Measurements from ENCODE around the gene PHKA2. TPM values are rescaled to one million over a fixed set of nuclear protein-coding genes. Genes with fewer than 3 reads are reported as not detected.

PHKA2 gene
- total RNA-seq, 1 donor from 2014 or later = 18.4 TPM

DNA sequence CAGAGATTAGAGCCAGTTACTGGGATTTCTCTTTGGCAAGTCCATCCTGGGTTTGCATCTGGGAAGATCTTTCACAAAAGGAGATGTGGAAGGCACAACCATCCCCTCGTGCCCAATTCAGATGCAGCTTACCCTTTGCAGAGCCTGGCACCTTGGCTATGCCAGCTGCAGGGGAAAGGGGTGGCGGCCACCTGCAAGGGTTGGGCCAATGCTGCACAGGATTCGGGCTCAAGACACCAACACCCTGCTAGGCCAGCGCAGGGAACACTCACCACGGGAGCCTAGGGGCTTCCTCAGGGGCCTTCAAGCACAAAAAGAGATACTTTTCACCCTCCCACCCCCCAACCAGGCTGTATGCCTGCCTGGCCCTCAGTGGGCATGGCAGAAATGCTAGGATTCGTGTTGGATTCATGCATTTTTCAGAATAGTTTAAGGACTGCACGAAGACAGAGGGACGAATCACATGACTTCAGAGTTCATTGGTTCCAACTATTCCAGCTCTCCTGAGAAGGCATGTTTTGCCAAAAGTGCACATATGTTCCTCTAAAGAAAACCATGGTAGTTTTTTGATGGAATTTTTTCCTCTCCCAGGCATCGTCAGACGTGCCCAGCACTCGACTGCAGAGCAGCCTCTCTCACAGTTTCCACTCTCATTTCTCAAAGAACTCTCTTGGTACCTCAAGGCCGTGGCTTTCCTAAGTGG is 94.4 kb downstream of the PHKA2 start:
- DNase-seq = no peak

DNA sequence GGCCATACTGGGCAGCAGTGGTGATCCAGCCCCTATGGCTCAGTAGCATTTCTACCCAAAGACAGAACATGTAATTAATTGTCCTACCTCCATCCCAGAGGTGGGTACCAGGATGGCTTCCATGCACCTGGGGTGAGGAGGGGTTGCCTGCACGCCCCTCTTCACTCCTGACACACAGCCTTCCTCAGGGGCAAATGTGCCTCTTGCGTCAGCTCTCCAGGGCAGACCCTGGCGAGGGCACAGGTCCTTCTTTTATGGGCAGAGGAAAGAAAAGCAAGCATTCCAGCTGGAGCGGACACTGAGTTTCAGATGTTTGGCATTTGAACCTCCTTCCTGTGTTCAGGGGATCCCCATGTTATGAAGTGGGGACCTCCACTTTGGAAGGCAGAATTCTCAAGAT is 95.6 kb downstream of the PHKA2 start:
- no peak for DNase-seq

DNA sequence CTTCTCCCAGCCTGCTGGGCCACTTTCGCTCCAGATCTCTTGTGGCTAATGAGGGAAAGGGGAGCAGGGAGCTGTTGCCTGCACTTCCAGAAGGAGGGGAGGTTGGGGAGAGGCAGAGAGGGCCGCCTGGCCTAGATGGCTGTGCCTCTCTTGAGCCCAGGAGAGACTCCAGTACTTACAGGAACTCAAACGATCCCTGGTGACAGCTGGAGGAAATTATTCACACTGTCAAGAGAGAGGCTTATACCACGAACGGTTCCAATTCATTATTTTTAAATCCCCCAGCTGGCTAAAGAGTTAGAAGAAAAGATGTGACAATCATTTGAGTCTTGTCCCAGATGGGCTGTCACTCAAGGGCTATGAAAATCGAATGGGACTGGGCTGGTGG is 96.1 kb downstream of the PHKA2 start:
- DNase-seq = no peak

- DNase-seq = no peak
Observed at GRCh38 chrX:18887177-18887824, 96.6 kb downstream of the PHKA2 start.

DNA sequence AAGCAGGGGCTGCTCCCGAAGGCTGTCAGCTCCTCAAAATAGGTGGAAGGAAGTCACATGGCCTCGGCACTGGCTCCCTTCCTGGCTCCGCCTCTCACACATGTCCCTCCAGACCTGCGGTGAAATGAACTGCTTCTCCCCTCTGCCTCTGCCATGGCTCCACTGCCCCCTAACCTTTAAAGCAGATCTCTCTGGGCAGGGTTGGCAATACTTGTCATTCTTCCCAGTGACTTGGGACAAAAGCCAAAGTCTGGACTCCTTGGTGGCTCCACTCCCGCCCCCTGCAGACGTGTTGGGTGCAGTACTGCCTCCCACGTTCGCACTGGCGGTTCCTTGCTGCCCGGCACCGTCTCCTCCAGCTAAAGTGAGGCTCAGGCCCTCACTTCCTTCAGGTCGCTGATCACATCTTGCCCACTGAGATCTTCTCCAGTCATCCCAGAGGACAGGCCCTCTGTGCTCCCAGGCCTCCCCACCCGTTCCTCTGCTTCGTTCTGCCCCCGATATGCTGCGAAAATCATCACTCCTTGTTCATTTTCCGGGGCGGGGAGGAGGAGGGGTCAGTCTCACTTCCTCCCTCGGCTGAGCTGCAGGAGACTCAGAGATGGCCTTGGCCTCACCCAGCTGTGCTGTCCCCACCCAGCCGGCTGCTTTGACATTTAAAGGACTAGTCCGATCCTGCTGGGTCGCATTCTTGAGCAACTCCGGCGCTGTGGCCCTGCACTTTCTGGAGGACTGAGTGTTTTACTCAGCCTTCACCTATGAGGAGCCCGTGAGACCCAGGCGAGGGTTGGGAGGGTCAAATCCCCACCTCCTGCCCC is 97.4 kb downstream of the PHKA2 start:
- DNase-seq = peak; percentile 37

DNA sequence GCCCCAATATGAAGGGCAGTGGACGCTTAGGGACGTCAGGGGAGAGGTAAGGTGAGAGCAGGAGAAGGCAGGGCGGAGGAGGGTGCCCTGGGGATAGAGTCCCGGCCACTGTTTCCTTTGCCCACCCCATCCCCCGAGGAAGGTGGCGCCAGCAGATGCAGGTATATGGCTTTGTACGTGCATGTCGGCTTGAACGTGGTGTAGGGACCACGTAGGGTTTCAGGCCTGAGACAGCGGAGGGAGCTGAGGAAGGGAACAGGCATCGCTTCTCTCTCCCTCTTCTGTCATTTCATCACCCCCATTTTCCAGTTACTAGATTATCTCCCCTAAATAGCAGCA is 97.9 kb downstream of the PHKA2 start:
- no peak for DNase-seq

- no peak for DNase-seq
Observed at GRCh38 chrX:18885328-18886004, 98.4 kb downstream of the PHKA2 start.

DNA sequence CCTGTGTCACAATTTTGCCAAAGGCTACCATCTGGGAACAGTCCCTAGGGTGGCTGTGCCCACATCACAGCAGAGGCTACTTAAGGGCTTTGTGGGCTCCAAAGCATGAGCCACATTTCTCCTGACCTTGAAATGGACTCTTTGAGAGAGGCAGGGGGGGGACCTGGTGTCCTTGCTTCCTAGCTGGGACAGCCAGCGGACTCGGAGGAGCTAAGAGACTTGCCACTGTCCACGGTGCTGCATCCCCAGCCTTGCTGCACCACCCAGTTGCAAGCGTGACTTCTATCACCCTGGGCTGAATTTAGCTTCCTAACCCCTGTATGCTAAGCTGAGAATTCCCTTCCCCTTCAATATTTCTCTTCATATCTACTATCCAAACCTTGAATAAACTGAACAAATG is 99.0 kb downstream of the PHKA2 start:
- no peak for DNase-seq

GRCh38 chrX:18883961-18884765 is 99.8 kb downstream of the PHKA2 start:
- no peak for DNase-seq

DNA sequence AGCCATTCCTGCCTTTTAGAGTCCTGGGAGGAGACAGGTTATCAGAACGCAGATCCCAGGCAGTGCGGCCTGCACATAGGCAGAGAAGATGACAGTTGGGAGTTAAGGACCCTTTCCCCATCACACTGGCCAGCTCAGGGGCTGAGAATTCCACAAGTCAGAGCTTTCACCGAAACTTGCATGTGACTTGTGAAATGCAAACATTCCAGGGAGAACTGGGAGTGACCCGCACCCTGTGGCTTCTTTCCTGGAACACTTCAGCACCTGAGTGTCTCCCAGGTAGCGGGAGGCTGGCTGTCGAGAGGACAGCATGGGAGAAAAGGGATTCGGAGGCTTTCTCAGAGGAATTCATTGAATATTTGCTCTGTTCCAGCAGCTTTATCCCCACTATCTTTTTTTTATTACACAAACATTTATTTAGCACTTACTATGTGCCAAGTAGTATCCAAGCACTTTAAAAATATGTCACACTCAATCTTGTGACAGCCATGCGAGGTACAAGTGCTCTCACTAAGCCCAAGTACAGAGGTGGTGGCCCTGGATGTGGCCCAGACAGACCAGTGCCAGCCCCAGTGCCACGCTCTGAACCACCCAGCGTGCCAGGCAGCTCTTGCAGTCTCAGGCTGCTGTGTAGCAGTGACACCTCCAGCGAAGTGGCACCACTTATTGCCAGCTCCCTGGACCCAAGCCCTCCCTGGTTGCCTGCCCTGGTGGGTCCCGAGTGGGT is 100.5 kb downstream of the PHKA2 start:
- DNase-seq = no peak

GRCh38 chrX:18879144-18879543 is 104.8 kb downstream of the PHKA2 start:
- no peak for DNase-seq

DNA sequence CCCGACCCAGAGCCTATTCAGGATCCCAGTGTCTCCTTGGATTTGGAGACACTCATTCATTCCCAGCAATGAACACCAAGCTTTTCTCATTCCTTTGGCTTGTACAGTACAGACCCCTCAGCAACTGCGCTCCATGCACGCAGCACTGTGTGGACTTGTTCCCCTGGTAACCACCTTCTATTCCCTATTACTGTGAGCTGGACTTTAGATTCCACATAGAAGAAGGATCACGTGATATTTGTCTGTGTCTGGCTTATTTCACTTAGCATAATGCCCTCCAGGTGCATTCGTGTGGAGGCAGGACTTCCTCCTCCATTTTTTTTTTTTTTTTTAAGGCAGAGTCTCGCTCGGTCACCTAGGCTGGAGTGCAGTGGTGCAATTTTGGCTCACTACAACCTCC is 106.4 kb downstream of the PHKA2 start:
- DNase-seq = no peak

DNA sequence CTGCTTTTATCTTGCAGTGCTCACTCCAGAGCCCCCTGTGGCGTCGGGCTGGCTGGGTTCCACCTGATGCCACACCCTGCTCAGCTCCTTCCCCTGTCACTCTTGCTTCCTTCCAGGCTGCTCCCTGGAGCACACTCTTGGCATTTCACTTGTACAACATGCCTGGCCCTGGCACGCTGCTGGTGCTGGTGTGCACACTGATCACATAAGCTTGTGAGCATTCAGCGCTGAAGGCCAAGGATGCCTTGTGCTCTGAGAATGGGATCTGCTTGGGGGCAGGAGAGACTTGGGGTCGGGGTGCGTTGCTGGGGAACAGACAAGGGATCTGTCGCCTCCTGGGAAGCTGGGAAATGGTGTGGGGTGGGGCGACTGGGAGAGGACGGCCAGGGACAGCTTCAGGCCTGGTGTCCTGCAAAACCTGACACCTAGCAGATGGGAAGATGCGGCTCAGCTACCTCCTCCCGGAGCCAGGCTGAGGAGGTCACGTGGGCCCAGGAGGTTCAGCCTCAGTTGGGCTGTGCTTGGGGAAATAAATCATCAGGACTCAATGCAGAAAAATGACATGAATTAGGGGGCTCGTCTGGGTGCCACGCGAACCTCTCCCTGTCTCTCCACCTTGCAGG is 108.5 kb downstream of the PHKA2 start:
- no peak for DNase-seq

- no peak for DNase-seq
Observed at GRCh38 chrX:18874560-18875255, 109.2 kb downstream of the PHKA2 start.

- DNase-seq = no peak
Observed at GRCh38 chrX:18873836-18874235, 110.1 kb downstream of the PHKA2 start.

DNA sequence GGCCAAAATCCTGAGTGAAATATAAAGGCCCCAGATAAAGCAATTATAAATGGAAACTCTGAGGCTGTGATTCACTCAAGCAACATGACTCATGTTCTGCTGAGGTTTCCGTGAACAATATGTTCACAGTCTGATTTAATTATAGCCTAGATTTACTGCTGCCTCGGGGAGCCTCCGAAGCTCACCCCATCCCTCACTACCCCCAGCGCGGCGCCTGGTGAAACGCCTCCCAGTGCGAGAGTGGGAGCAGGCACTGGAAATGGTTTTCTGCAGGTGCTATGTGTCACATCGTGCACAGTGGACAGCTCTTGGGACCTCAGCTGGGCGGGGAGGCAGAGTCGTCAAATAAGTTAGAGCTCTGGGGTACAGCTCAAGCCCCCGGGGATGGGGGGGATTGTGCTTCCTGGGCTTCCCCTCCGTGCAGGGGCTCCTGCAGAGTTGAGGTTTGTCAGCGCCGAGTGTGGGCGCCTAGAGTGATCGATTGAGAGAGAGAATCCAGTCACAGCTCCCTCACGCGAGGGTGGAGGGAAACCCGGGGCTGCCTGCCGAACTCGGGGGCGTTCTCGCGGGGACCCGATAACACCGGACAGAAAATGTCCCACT is 110.6 kb downstream of the PHKA2 start:
- peak; percentile 24 for DNase-seq

DNA sequence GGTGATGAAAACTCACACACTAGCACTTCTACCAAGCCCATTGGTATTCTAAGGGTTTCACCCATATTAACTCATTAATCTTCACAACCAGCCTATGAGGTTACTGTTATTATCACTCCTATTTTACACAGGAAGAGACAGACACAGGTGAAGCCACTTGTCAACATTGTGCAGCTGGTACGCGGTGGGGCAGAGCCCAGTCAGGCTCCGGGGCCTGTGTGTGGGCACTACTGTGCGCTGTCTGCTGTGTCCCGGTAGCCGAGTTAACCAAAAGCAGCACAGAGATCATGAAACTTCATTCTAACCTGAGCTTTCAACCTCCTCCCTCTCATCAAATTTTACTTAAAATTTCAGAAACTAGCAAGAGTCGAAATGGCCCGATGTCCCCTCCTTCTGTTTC is 111.3 kb downstream of the PHKA2 start:
- no peak for DNase-seq

DNA sequence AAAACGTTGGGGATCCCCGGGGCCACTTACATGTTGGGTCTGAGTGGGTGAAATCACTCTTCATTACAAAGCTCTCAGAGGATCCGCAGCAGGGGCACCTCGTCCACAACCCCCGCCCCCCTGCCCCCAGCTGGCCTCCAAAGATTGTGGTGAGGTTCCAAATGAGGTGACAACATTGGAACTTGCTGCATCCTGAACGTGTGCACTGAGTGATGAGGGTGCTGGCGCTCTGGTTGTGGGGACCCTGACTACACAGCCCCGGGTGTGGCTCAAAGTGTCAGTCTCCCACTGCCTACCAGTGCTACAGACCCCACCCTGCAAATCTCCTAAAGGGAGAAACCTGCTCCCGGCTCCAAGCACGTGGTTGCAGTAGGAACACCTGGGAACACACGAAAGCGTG is 111.9 kb downstream of the PHKA2 start:
- no peak for DNase-seq

DNA sequence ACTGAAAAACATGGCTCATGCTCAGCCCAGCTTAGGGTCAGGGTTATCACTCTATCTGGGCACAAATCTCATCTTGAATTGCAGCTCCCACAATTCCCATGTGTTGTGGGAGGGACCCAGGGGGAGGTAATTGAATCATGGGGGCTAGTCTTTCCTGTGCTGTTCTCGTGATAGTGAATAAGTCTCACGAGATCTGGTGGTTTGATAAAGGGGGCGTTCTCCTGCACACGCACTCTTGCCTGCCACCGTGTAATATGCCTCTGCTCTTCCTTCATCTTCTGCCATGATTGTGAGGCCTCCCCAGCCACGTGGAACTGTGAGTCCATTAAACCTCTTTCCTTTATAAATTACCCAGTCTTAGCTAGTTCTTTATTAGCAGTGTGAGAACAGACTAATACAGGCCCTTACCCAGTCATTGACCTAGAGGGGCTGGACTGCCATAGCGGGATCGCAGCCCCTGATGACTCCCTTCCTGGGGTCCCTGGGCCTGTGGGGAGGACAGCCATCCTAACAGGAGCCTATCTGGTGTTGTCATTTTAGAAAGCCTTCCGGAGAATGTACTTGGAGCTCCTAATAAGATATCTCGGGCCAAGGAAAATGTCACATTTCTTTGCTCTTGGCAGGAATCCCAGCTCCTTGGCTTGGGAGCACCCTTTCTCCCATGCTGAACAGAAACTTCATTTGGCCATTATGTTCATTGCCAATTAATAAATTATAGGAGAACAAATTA is 112.6 kb downstream of the PHKA2 start:
- DNase-seq = no peak

Data from occipital lobe (tissue), 2 donors.